ENCODE data around the gene SMG6. TPM values are rescaled to one million over a fixed set of nuclear protein-coding genes. Genes with fewer than 3 reads are reported as not detected.

Gene SMG6
- total RNA-seq, 1 experiment from 2014 or later: 28.6 TPM

DNA sequence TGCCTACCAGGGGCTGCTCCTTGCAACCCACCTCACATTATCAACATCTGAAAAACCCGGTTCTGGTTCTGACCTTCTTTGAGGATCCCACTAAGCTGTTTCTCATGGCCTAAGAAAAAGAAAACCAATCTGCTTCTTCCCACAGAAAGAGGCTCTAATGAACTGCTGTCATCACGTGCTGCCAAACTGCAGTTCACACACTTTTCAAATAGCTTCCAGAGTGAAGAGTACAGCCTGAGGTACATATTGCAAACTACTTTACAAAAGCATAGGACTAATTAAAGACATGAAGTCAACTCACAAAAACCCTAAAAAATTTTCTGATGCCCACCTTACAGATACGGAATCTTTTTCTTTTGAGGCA lies 36.7 kb downstream of the SMG6 start:
- Histone ChIP-seq H3K14ac (ENCODE audit: insufficient read depth, low read length) (no peak overlapping the region), H4K5ac (ENCODE audit: insufficient read length, low read depth, low read length) (no peak overlapping the region), H3K79me1 (ENCODE audit: insufficient read depth, low read depth, low read length, poor library complexity, severe bottlenecking) (no peaks in the 10 kb centered on the region), H3K56ac (ENCODE audit: insufficient read length, low read depth, low read length) (no peak overlapping the region), H4K8ac (replicated peaks; ENCODE audit: insufficient read length, low read depth, low read length) (no peak overlapping the region), H3K4me2 (ENCODE audit: insufficient read depth, insufficient read length, low read length) (no peak overlapping the region), H3T11ph (ENCODE audit: low read length) (no peak overlapping the region), H2BK20ac (ENCODE audit: low read depth, low read length, poor library complexity, severe bottlenecking) (no peak overlapping the region), H2BK12ac (ENCODE audit: insufficient read length, low read depth, low read length) (no peak overlapping the region), H3K23ac (ENCODE audit: insufficient read length, low read depth, low read length) (no peak overlapping the region), H2BK15ac (ENCODE audit: low read depth, low read length) (no peak overlapping the region), H2BK5ac (ENCODE audit: insufficient read length, low read length) (no peak overlapping the region), H3K4me1 (ENCODE audit: insufficient read depth, low read length) (no peaks in the 10 kb centered on the region), H4K20me1 (ENCODE audit: control insufficient read depth, insufficient read depth, insufficient read length) (no peaks in the 10 kb centered on the region), H3K9ac (ENCODE audit: extremely low read depth, insufficient read length, low read length) (no peak overlapping the region), H2AFZ (ENCODE audit: low read length) (no peak overlapping the region), H4K91ac (ENCODE audit: insufficient read length, low read depth, low read length) (no peak overlapping the region), H3K9me3 (ENCODE audit: control insufficient read depth, low read depth, low read length) (no peaks in the 10 kb centered on the region), H3K4ac (ENCODE audit: low read depth, low read length) (no peak overlapping the region), H3K27ac (ENCODE audit: insufficient read length, low read depth, low read length) (no peak overlapping the region), H2BK120ac (ENCODE audit: low read depth, low read length, poor library complexity, severe bottlenecking) (no peak overlapping the region), H3K18ac (ENCODE audit: insufficient read length, low read depth, low read length) (no peak overlapping the region), H3K27me3 (ENCODE audit: insufficient read depth, low read length) (no peaks in the 10 kb centered on the region), H3K79me2 (ENCODE audit: insufficient read depth, low read length) (no peaks in the 10 kb centered on the region), H3K23me2 (ENCODE audit: insufficient read length, low read depth, low read length, poor library complexity, severe bottlenecking) (no peaks in the 10 kb centered on the region), H2AK5ac (ENCODE audit: insufficient read length, low read length) (no peak overlapping the region)
- H3K36me3 Mint-ChIP-seq (ENCODE audit: insufficient read depth in 1 of 3, low read depth in 3 of 3): peaks cover 0 to 27% (median 4%) of the 10 kb centered on the region in 3 experiments; a peak in 4 of 7 replicates
- peak overlapping the region in 1 of 3 experiments; percentile 39; a peak in 1 of 7 replicates for H3K27ac Mint-ChIP-seq
- WGBS (ENCODE audit: extremely low coverage, insufficient read length, low lambda C conversion rate): no CpG with 5 or more reads among the region's 3 CpGs
- H3K27me3 Mint-ChIP-seq (ENCODE audit: low read depth): no peaks in the 10 kb centered on the region
- no peaks in the 10 kb centered on the region for H3K9me3 Mint-ChIP-seq
- no peak overlapping the region for H3K4me3 Mint-ChIP-seq
- TF ChIP-seq, protein P1, sequence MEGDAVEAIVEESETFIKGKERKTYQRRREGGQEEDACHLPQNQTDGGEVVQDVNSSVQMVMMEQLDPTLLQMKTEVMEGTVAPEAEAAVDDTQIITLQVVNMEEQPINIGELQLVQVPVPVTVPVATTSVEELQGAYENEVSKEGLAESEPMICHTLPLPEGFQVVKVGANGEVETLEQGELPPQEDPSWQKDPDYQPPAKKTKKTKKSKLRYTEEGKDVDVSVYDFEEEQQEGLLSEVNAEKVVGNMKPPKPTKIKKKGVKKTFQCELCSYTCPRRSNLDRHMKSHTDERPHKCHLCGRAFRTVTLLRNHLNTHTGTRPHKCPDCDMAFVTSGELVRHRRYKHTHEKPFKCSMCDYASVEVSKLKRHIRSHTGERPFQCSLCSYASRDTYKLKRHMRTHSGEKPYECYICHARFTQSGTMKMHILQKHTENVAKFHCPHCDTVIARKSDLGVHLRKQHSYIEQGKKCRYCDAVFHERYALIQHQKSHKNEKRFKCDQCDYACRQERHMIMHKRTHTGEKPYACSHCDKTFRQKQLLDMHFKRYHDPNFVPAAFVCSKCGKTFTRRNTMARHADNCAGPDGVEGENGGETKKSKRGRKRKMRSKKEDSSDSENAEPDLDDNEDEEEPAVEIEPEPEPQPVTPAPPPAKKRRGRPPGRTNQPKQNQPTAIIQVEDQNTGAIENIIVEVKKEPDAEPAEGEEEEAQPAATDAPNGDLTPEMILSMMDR (conservative IDR thresholded peaks at IDR 0.05): no peak
- H3K4me1 Mint-ChIP-seq: no peaks in the 10 kb centered on the region
- DNase-seq: no peak
